RKO (cell line): ENCODE data around the gene FUNDC1.
"Not testable (repeated sequence)": the region's sequence is repeated elsewhere in the genome, so short reads cannot be mapped to it uniquely, and the experiment has no call there.

ENCODE experiments used
- DNase-seq: peaks from one replicate; pipeline ENCODE4 v3.0.0-alpha.2; 2016; ENCODE audit warnings: low spot score

FUNDC1 gene

GRCh38 chrX:44542567-44543325 is at the start of gene FUNDC1:
Gene FUNDC1 (minus strand): TSS chrX:44542859. CDS start chrX:44542832, 27 bp downstream.
- DNase-seq = peak; percentile 92

- no peak for DNase-seq
Measured at GRCh38 chrX:44585866-44586265, 43.2 kb upstream of the FUNDC1 start.

- peak; percentile 24 for DNase-seq
Measured at GRCh38 chrX:44580466-44580865, 37.8 kb upstream of the FUNDC1 start.

- DNase-seq = no peak
Measured at GRCh38 chrX:44572340-44572938, 29.8 kb upstream of the FUNDC1 start.

- DNase-seq = peak; percentile 18
Measured at GRCh38 chrX:44570522-44570921, 27.9 kb upstream of the FUNDC1 start.

DNA sequence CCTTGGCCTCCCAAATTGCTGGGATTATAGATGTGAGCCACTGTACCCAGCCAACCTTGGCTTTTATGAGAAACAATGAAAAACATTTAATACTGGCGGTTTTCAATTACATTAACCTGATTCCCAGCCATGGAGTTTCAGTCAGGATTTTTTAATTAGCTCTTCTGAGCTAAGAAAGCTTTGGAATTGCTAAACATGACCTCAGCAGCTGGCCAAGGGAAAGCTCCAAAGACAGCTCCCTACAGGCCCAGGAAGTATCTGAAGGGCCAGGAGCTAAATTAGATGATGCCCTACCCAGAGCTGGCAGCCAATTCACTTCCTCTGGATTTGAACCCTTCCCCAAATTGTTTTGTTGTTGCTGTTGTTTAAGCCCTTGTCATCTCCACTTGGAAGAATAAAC is 26.5 kb upstream of the FUNDC1 start:
- no peak for DNase-seq

DNA sequence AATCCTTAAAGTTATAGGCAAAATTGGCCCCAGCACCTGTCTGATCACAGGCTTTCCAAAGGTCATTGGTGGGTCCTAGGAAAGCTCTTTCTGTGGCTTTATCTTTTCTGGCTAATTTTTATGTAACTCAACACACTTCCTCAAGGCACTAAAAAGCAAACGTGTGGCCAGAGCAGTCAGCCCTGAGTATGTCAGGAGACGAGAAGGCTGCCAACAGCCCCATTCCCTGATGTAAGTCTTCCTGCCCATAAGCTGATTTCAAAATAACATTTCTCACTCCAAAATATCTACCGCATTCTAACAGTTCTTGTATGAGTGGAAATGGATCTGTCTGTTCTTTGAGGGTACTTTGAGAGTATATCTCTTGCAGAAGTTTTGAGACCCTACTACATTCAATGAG is 25.5 kb upstream of the FUNDC1 start:
- DNase-seq = no peak

GRCh38 chrX:44561896-44562295 is 19.2 kb upstream of the FUNDC1 start:
- not testable (repeated sequence) for DNase-seq

- DNase-seq = no peak
Measured at GRCh38 chrX:44550563-44550962, 7.9 kb upstream of the FUNDC1 start.

DNA sequence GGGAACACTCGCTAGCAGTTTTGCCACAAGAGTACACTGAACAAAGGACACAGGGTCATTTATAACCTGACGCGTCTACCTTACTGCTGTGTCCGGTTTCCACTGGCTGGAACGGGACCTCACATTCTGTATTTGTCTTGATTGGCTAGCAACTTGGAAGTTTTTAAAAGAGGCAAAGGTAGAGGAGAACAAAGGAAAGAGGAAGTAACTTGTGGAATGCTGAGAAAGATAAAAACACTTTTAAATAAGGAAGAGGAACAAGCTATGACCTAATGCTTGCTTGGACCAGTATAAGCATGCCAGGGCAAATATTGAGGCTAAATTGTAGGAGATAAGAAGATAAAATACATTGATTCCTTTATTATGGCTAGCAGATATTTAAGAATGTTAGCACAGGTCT is 2.8 kb upstream of the FUNDC1 start:
- not testable (repeated sequence) for DNase-seq

DNA sequence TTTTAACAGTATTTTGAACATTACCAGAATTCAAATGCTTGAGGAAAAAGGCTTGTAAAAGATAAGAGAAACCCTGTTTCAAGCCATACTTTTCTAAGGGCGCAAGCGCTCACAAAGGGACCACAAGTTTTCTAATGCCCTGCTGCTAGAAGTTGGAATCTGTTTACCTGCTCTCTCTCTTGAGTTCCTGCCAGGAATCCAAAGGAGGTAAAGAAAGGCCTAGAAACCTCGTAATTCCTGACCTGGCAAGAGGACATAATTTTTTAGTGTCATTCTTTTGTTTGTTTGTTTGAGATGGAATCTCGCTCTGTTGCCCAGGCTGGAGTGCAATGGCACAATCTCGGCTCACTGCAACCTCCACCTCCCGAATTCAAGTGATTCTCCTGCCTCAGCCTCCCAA is 1.4 kb upstream of the FUNDC1 start:
- no peak for DNase-seq

DNA sequence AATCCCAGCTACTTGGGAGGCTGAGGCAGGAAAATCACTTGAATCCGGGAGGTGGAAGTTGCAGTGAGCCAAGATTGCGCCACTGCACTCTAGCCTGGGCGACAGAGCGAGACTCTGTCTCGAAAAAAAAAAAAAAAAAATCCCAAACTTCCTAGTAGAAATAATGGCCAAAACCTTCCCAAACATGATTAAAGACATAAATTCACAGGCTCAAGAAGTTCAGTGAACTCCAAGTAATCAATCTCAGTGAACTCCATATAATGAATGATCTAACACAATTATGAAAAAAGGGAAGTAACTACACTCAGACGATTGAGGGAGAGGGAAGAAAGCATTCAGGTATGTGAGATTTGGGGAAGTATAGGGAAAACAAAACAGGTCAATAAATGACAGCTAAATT is 6.5 kb downstream of the FUNDC1 start:
- no peak for DNase-seq

- DNase-seq = no peak
Measured at GRCh38 chrX:44529310-44529709, 13.3 kb downstream of the FUNDC1 start.

GRCh38 chrX:44514272-44514671 is 28.4 kb downstream of the FUNDC1 start:
- no peak for DNase-seq

GRCh38 chrX:44507292-44507691 is 35.4 kb downstream of the FUNDC1 start:
- DNase-seq = no peak

- DNase-seq = no peak
Measured at GRCh38 chrX:44506678-44507077, 36.0 kb downstream of the FUNDC1 start.

DNA sequence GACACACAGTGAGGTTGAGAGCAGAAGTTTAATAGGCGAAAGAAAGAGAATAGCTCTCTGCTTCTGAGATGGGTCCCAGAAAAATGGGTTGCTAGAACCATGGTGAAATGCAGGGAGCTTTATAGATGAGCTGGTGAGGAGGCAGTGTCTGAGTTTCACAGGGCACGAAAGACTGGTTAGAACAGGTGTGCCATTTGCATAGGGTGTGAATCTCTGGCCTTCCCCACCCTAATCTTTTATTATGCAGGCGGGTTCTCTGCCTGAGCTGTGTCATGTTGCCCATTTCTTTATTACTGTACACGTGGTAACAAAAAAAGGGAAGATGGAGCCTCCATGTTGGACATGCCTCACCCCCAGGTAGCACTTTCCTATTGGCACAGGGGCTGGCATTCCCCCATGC is 39.1 kb downstream of the FUNDC1 start:
- no peak for DNase-seq

DNA sequence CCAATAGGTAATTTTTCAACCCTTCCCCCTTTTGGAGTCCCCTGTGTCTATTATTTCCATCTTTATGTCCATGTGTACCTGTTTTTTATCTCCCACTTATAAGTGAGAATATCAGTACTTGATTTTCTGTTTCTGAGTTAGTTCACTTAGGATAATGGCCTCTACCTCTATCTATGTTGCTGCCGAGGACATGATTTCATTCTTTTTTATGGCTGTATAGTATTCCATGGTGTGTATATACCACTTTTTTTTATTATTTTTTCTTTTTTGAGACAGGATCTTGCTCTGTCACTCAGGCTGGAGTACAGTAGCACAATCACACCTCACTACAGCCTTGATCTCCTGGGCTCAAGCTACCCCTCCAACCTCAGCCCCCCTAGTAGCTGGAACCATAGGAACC is 47.6 kb downstream of the FUNDC1 start:
- no peak for DNase-seq

DNA sequence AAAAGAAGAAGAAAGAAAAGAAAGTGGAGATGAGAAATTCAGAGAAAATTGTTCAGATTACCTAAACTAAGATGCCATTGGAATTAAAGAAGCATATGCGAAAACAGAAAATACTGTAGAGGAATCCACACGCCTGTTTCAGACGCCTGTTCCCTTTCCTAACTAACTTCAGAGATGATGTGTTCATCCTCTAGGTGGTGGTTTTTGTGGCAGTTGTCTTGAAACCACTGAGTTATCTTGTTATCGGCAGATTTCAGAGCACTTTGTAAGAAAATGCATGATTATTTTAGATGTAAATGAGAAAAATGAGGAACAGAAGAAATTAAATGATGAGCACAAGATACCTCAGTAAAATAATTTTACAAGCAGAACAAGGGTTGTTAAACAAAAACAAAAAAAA is 48.3 kb downstream of the FUNDC1 start:
- DNase-seq = no peak

DNA sequence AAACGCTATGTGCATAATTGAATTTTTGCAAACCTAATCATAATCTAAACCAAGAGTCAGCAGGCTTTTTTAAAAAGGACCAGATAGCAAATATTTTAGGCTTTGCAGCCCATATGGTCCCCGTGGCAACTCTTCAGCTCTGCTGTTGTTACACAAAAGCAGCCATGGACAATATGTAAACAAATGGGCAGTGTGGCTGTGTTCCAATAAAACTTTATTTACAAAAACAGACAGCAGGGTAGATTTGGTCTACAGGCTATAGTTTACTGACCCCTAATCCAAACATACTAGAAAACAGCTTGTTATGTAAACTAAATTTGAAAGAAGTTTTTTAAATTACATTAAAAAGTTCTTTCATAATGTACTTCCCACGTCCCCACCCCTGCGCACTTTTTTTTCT is 53.1 kb downstream of the FUNDC1 start:
- no peak for DNase-seq

DNA sequence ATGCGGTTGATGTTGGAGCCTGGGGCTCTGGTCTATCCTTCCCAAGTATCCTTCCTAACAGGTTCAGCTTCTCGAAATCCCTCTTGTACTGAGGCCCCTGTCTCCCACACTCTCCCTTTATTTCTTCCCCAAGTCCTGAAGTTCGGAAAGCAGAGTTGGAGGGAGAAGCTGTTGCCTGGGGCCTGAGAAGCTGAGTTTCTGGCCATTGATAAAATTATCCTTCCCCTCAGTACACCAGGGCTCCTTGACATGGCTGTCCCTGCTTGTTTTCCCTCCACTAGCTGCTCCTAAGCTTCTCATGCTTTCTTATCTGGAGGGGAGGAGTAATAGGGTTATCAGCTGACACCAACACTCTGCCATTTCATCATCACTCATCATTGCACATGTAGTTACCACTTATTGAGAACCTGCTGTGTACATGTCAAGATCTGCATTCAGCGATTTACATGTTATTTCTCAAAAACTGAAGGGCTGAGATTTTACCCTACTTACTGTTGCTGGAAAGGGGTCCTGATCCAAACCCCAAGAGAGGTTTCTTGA is 58.0 kb downstream of the FUNDC1 start:
- DNase-seq = no peak

DNA sequence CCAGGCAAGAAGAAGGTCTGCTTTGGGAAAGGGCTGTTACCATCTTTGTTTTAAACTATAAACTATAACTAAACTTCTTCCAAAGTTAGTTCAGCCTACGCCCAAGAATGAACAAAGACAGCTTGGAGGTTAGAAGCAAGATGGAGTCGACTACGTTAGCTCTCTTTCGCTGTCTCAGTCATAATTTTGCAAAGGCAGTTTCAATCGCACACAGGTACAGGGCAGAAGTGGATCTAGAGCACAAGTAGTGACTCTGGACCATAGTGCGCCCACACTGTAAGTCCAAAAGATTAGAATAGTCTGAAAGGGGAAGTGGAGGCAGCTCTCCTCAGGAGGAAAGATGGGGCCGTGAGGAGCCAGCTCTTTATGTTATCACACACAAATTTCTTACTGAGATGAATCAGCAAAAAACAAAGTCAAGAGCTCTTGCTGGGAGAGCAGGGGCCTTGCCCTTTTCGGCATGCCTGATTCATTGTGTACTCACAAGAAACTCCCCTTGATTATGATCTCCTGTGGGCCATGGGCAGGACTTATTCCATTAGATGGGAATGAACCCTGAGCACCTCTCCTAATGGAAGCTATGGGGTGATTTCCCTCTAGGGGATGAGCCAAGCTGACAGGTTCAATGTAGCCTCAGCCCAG is 58.6 kb downstream of the FUNDC1 start:
- DNase-seq = no peak

- no peak for DNase-seq
Measured at GRCh38 chrX:44482575-44482974, 60.1 kb downstream of the FUNDC1 start.
